K562 (cell line): ENCODE data around the gene CCDC32. TPM values are rescaled to one million over a fixed set of nuclear protein-coding genes. Genes with fewer than 3 reads are reported as not detected.

Experiments used
- ATAC-seq: fragments of 200-7000 bp; cut with Tn5 transposase; 3 replicates; pipeline ENCODE4 v1.9.1; 2020; ENCODE audit warnings: moderate library complexity
- BruUV-seq: library from RNA; stranded (reverse); fragments of 400-500 nt; replicated peaks from 2 replicates; lab custom pipeline; 2021; lab: Mats Ljungman, UMichigan
- CTCF ChIA-PET: fragments of 300-600 bp; formaldehyde crosslinking; extraction: SDS; loops from one replicate; lab custom pipeline; 2021; ENCODE audit warnings: low intra/inter-chr PET ratio; lab: Yijun Ruan, JAX
- POLR2A ChIA-PET: fragments of 300-600, 350-650 bp; sonication (Branson Sonifier 250); formaldehyde crosslinking; extraction: SDS; loops from one replicate; lab custom pipeline; 2021; ENCODE audit warnings: antibody characterized with exemption, inconsistent platforms; lab: Yijun Ruan, JAX
- DNase-seq, 4 experiments: peaks; one replicate each; pipeline versions ENCODE4 v3.0.0 to v3.0.0-alpha.2; 2011 to 2018; ENCODE audit warnings: low spot score in 3 of 4, mixed read lengths in 3 of 4; ENCODE audit errors: extremely low read depth in 1 of 4
- FAIRE-seq: peaks from 2 replicates; lab custom pipeline; 2011; peaks lifted over from hg19 to GRCh38; lab: Jason Lieb, UNC
- H2AFZ ChIP-seq: 2 replicates; pipeline ENCODE4 v1.6.0; 2011; ENCODE audit warnings: low read depth, low read length, control low read depth, inconsistent platforms
- H3K27ac ChIP-seq: fragments of 200-600 bp; 3 replicates; pipeline ENCODE4 v1.8.0; 2011; ENCODE audit warnings: low read depth, mild to moderate bottlenecking, control low read depth, inconsistent platforms, low read length, moderate library complexity, mixed read lengths; ENCODE audit errors: extremely low read depth
- H3K27me3 ChIP-seq, 2 experiments: fragments of 300-600 bp in 1 of 2; 2 replicates in 1 of 2; 3 replicates in 1 of 2; pipeline versions ENCODE4 v1.6.0 to v1.8.0; 2011; ENCODE audit warnings: inconsistent platforms in 2 of 2, low read length in 2 of 2, mild to moderate bottlenecking in 1 of 2, mixed read lengths in 1 of 2, moderate library complexity in 1 of 2; ENCODE audit not compliant: control insufficient read depth in 2 of 2, insufficient read depth in 2 of 2
- H3K36me3 ChIP-seq: fragments of 300-600 bp; 3 replicates; pipeline ENCODE4 v1.8.0; 2011; ENCODE audit warnings: mild to moderate bottlenecking, low read length, inconsistent platforms; ENCODE audit not compliant: control insufficient read depth, insufficient read depth
- H3K4me1 ChIP-seq, 2 experiments: fragments of 200-600 bp in 1 of 2; replicated peaks in 1 of 2; 2 replicates in 1 of 2; 3 replicates in 1 of 2; pipeline versions ENCODE4 v1.5.1 to v1.8.0; 2011; ENCODE audit warnings: inconsistent platforms in 2 of 2, low read length in 2 of 2, mild to moderate bottlenecking in 1 of 2, mixed read lengths in 1 of 2, moderate library complexity in 1 of 2; ENCODE audit not compliant: control insufficient read depth in 2 of 2, insufficient read depth in 2 of 2
- H3K4me2 ChIP-seq: 2 replicates; pipeline ENCODE4 v1.6.1; 2011; ENCODE audit warnings: low read length, control low read depth, inconsistent platforms, mixed read lengths; ENCODE audit not compliant: insufficient read depth
- H3K4me3 ChIP-seq: fragments of 200-600 bp; sonication (generic), shearing (Covaris generic); 2 replicates; pipeline ENCODE4 v1.5.1; 2016; ENCODE audit warnings: control low read depth, inconsistent platforms
- H3K79me2 ChIP-seq: fragments of 200-600 bp; 3 replicates; pipeline ENCODE4 v1.8.0; 2011; ENCODE audit warnings: low read length, inconsistent platforms; ENCODE audit not compliant: control insufficient read depth, insufficient read depth
- H3K9ac ChIP-seq, 2 experiments: 2 replicates each; pipeline versions ENCODE4 v1.6.0 to v1.6.1; 2011; ENCODE audit warnings: low read depth in 2 of 2, low read length in 2 of 2, control low read depth in 1 of 2, inconsistent platforms in 1 of 2, mild to moderate bottlenecking in 1 of 2, mixed read lengths in 1 of 2; ENCODE audit not compliant: insufficient read depth in 1 of 2
- H3K9me1 ChIP-seq: one replicate; pipeline ENCODE4 v1.6.0; 2011; ENCODE audit warnings: inconsistent platforms, mild to moderate bottlenecking, low read length, moderate library complexity; ENCODE audit not compliant: control insufficient read depth, insufficient read depth
- H3K9me3 ChIP-seq: replicated peaks from 2 replicates; pipeline ENCODE4 v1.5.1; 2011; ENCODE audit warnings: low read depth, low read length, inconsistent platforms; ENCODE audit not compliant: control insufficient read depth, insufficient read depth
- H4K20me1 ChIP-seq: replicated peaks from 2 replicates; pipeline ENCODE4 v1.6.1; 2011; ENCODE audit warnings: low read length, inconsistent platforms, mixed read lengths; ENCODE audit not compliant: control insufficient read depth, insufficient read depth
- CEBPB ChIP-seq: fragments of 450-650 bp; IDR thresholded peaks from 2 replicates; pipeline ENCODE4 v1.6.1; 2016; ENCODE audit warnings: missing genetic modification characterization, missing compliant biosample characterization
- EP400 ChIP-seq: fragments of 450-650 bp; IDR thresholded peaks from 2 replicates; pipeline ENCODE4 v1.6.1; 2017; ENCODE audit warnings: antibody characterized with exemption, mild to moderate bottlenecking, moderate library complexity
- ESRRA ChIP-seq: fragments of 450-650 bp; IDR thresholded peaks from 2 replicates; pipeline ENCODE4 v1.6.1; 2014; ENCODE audit warnings: low read depth, mild to moderate bottlenecking, moderate library complexity, borderline replicate concordance
- HMG20B ChIP-seq: fragments of 250-450 bp; sonication (Bioruptor Pico); IDR thresholded peaks from 2 replicates; pipeline ENCODE4 v1.5.0; 2021; ENCODE audit warnings: mild to moderate bottlenecking
- MAZ ChIP-seq, 2 experiments: fragments of 450-650 bp in 1 of 2; sonication (generic) in 1 of 2; formaldehyde crosslinking; IDR thresholded peaks in 1 of 2; conservative IDR thresholded peaks in 1 of 2; 2 replicates each; pipeline versions ENCODE4 v1.4.0 to v1.5.0; 2020; ENCODE audit warnings: mild to moderate bottlenecking in 1 of 2, missing genetic modification reagents in 1 of 2
- MEF2A ChIP-seq: IDR thresholded peaks from 2 replicates; pipeline ENCODE4 v1.6.1; 2011; ENCODE audit warnings: low read depth, mild to moderate bottlenecking, low read length, moderate library complexity; ENCODE audit not compliant: control insufficient read depth
- PCBP1 ChIP-seq: fragments of 200-400 bp; formaldehyde crosslinking; IDR thresholded peaks from 2 replicates; pipeline ENCODE4 v1.6.1; 2018; ENCODE audit warnings: mild to moderate bottlenecking, low read depth, low read length; ENCODE audit not compliant: poor library complexity, severe bottlenecking
- RBM14 ChIP-seq: fragments of 200-400 bp; formaldehyde crosslinking; IDR thresholded peaks from 2 replicates; pipeline ENCODE4 v1.6.1; 2018; ENCODE audit warnings: low read depth, mild to moderate bottlenecking, low read length, moderate library complexity, borderline replicate concordance; ENCODE audit not compliant: insufficient read depth
- RFX5 ChIP-seq: IDR thresholded peaks from 2 replicates; pipeline ENCODE4 v1.6.1; 2011; ENCODE audit warnings: low read depth, mild to moderate bottlenecking, improper control_type of control experiment, low read length
- SMAD2 ChIP-seq: fragments of 150-350 bp; IDR thresholded peaks from 2 replicates; pipeline ENCODE4 v1.6.1; 2014; ENCODE audit warnings: low read depth, mild to moderate bottlenecking, low read length
- STAG1 ChIP-seq: sonication (generic); formaldehyde crosslinking; IDR thresholded peaks from 2 replicates; pipeline ENCODE4 v1.5.0; 2020; ENCODE audit warnings: missing genetic modification reagents, borderline replicate concordance
- ZBTB26 ChIP-seq: fragments of 450-650 bp; formaldehyde crosslinking; IDR thresholded peaks from 2 replicates; pipeline ENCODE4 v1.4.0; 2022; ENCODE audit warnings: missing genetic modification characterization
- ZNF444 ChIP-seq: fragments of 250-450 bp; sonication (Bioruptor Pico); IDR thresholded peaks from 2 replicates; pipeline ENCODE4 v1.4.0; 2020; ENCODE audit warnings: mild to moderate bottlenecking, moderate library complexity
- WGBS: fragments of 100-300 bp; shearing (Covaris generic); methylation state at CpG from one replicate; pipeline ENCODE4 v1.1.6; 2016; ENCODE audit warnings: low coverage, mixed read lengths; ENCODE audit not compliant: insufficient coverage; ENCODE audit errors: missing lambda C conversion rate; 5-methylcytosine and 5-hydroxymethylcytosine counted together
- in situ Hi-C: fragments of 300-500 bp; cut with MboI; formaldehyde crosslinking; loops from 4 replicates; pipeline ENCODE4 v1.15.0; 2018; ENCODE audit warnings: inconsistent platforms, mixed read lengths
- intact Hi-C: fragments of 100-400 bp; cut with micrococcal nuclease; formaldehyde crosslinking; loops from 2 replicates; pipeline ENCODE4 v1.14.2; 2022
- polyA plus RNA-seq, 8 experiments: library from polyadenylated mRNA; depleted of rRNA in 4 of 8; stranded (reverse) in 5 of 8; unstranded in 3 of 8; fragments of >200 nt; fragmentation: Nextera tagmentation in 2 of 8; fragmentation: Illumina TruSeq in 1 of 8; extraction: Ambion mirVana in 2 of 8; extraction: Trizol in 1 of 8; gene quantifications; 2 replicates each; pipeline versions ENCODE4 v1.2.1 to v1.2.3, GENCODE V29; 2011 to 2014; ENCODE audit warnings: inconsistent platforms in 1 of 8, missing spikeins in 1 of 8
- total RNA-seq, 7 experiments: library from RNA; depleted of rRNA in 6 of 7; stranded (reverse); fragments of >200 nt in 6 of 7; fragmentation: Illumina TruSeq in 2 of 7; extraction: Trizol in 2 of 7; gene quantifications; 2 replicates each; pipeline versions ENCODE4 v1.2.1 to v1.2.3, GENCODE V29; 2011 to 2021; ENCODE audit warnings: low replicate concordance in 1 of 7
- TF ChIP-seq, protein P1 (sequence below): fragments of 250-450 bp; sonication (Bioruptor Pico); IDR thresholded peaks from 2 replicates; pipeline ENCODE4 v1.5.0; 2020; ENCODE audit warnings: mild to moderate bottlenecking, borderline replicate concordance
- TF ChIP-seq, protein P2 (sequence below): fragments of 200-800 bp; sonication (Bioruptor generic); IDR thresholded peaks from 2 replicates; pipeline ENCODE4 v1.6.1; 2017; ENCODE audit warnings: missing genetic modification characterization, missing compliant biosample characterization

Gene CCDC32
- total and polyA plus RNA-seq, 9 of the 15 experiments (the other 6 are each of a cell fraction or from before 2014, with no cell fraction given), result 22.2 to 94.8 (median 37.1) TPM

GRCh38 chr15:40513609-40514008, 51.2 kb downstream of the CCDC32 start (continued):
- TF ChIP-seq, protein P1, sequence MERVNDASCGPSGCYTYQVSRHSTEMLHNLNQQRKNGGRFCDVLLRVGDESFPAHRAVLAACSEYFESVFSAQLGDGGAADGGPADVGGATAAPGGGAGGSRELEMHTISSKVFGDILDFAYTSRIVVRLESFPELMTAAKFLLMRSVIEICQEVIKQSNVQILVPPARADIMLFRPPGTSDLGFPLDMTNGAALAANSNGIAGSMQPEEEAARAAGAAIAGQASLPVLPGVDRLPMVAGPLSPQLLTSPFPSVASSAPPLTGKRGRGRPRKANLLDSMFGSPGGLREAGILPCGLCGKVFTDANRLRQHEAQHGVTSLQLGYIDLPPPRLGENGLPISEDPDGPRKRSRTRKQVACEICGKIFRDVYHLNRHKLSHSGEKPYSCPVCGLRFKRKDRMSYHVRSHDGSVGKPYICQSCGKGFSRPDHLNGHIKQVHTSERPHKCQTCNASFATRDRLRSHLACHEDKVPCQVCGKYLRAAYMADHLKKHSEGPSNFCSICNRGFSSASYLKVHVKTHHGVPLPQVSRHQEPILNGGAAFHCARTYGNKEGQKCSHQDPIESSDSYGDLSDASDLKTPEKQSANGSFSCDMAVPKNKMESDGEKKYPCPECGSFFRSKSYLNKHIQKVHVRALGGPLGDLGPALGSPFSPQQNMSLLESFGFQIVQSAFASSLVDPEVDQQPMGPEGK (CRISPR knock-in tag), result no peak
- no peak for TF ChIP-seq ZNF444 (CRISPR knock-in tag)
- TF ChIP-seq RBM14, result no peak
- peak; percentile 26; the same call in 1 of the 2 replicates for TF ChIP-seq MEF2A

DNA sequence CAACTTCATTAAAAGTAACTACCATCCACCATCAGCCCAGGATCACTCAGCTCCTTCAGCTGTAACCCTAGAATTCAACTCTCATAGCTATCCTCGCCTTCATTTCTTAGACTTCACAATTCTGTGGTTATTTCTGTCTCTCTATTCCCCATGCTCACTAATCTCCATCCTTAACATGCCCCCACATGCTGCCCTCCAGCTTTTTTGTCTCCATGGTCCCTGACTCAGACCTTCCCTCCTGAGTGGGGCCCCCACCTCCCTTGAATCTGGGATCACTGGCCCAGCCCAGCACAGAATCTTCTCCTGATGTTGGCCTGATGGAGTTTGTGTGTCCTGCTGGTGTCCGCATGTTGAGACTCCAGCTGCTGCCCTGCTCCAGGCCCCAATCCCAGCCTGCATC, 52.4 kb downstream of the CCDC32 start:
- ATAC-seq (no peak), FAIRE-seq (no peak), DNase-seq (no peak)
- 92% methylated on average over 2 of the region's 2 CpGs for WGBS
- peak overlapping the region; percentile 88 for H2AFZ ChIP-seq
- H3K9ac ChIP-seq, result peak overlapping the region; percentile 2 to 59; a peak in 3 of 4 replicates
- H3K79me2 ChIP-seq, result no peaks in the 10 kb centered on the region
- H3K4me2 ChIP-seq, result peak overlapping the region; percentile 72
- no peaks in the 10 kb centered on the region for H4K20me1 ChIP-seq
- no peak overlapping the region for H3K4me3 ChIP-seq
- intact Hi-C loops (loop anchor here (10.0 kb wide), 1 partner anchor 272 kb away; no protein-coding TSS in a partner anchor), in situ Hi-C loops (no loop called here)
- H3K36me3 ChIP-seq, result no peaks in the 10 kb centered on the region
- H3K27me3 ChIP-seq, result no peaks in the 10 kb centered on the region
- no TSS peak for BruUV-seq
- CTCF ChIA-PET, result no interaction called here
- H3K4me1 ChIP-seq, result peaks cover 13 to 21% of the 10 kb centered on the region in 2 experiments
- POLR2A ChIA-PET, result interaction anchor here (0.6 to 1.0 kb wide), 3 partner anchors 71 to 252 kb away, joined by 3 to 5 read pairs (median 4); partner anchors contain the start of genes BAHD1 and GCHFR
- no peak overlapping the region for H3K27ac ChIP-seq
- no peaks in the 10 kb centered on the region for H3K9me3 ChIP-seq
- H3K9me1 ChIP-seq, result peaks cover 4% of the 10 kb centered on the region
- TF ChIP-seq PCBP1 (no peak), CEBPB (tag) (no peak), HMG20B (CRISPR knock-in tag) (no peak), RFX5 (no peak), ESRRA (no peak), ZBTB26 (CRISPR knock-in tag) (no peak), EP400 (no peak), SMAD2 (no peak), STAG1 (CRISPR knock-in tag) (no peak), MAZ (CRISPR knock-in tag; conservative IDR thresholded peaks at IDR 0.05 in 1 of 2, IDR thresholded peaks at IDR 0.05 in 1 of 2) (no peak)
- TF ChIP-seq, protein P2, sequence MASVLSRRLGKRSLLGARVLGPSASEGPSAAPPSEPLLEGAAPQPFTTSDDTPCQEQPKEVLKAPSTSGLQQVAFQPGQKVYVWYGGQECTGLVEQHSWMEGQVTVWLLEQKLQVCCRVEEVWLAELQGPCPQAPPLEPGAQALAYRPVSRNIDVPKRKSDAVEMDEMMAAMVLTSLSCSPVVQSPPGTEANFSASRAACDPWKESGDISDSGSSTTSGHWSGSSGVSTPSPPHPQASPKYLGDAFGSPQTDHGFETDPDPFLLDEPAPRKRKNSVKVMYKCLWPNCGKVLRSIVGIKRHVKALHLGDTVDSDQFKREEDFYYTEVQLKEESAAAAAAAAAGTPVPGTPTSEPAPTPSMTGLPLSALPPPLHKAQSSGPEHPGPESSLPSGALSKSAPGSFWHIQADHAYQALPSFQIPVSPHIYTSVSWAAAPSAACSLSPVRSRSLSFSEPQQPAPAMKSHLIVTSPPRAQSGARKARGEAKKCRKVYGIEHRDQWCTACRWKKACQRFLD, result no peak
